GM12874 (cell line): ENCODE measurements around the gene CASTOR1.

Experiments used
- TF ChIP-seq, protein P1 (sequence below): IDR thresholded peaks from 2 replicates; pipeline ENCODE4 v1.5.1; 2011; ENCODE audit warnings: low read depth, mild to moderate bottlenecking, control low read depth, low read length, moderate library complexity; ENCODE audit not compliant: insufficient read depth

Gene CASTOR1

DNA sequence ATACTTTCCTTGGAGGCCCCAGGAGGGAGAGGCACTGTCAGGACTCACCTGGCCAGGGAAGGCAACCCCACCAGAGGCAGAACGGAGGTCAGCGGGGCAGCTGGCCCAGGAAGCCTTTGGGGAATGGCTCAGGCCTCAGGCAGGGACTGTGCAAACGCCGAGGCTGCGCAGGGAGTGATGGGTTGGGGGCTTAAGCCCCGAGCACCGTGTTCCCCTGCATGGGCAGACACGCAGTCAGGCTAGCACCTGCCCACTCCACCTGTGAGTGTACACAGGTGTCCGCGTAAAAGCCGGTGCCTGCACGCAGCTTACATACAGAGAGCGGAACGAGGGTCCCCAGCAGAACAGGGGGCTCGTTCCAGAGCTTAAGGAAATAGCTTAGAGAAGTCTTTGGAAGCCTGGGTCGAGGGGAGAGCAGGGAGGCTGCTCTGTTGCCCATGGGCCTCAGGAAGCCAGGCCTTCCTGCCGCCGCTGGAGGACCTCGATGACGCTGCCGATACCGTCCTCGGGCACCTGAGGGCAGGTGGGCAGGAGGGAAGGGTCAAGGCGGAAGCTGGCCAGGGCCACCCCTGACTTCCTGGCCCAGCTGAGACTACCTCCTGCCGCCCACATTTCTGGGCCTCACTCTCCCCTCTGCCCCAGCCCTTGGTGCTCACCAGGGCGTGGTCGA is 4.0 kb downstream of the CASTOR1 start:
- TF ChIP-seq, protein P1, sequence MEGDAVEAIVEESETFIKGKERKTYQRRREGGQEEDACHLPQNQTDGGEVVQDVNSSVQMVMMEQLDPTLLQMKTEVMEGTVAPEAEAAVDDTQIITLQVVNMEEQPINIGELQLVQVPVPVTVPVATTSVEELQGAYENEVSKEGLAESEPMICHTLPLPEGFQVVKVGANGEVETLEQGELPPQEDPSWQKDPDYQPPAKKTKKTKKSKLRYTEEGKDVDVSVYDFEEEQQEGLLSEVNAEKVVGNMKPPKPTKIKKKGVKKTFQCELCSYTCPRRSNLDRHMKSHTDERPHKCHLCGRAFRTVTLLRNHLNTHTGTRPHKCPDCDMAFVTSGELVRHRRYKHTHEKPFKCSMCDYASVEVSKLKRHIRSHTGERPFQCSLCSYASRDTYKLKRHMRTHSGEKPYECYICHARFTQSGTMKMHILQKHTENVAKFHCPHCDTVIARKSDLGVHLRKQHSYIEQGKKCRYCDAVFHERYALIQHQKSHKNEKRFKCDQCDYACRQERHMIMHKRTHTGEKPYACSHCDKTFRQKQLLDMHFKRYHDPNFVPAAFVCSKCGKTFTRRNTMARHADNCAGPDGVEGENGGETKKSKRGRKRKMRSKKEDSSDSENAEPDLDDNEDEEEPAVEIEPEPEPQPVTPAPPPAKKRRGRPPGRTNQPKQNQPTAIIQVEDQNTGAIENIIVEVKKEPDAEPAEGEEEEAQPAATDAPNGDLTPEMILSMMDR = no peak

DNA sequence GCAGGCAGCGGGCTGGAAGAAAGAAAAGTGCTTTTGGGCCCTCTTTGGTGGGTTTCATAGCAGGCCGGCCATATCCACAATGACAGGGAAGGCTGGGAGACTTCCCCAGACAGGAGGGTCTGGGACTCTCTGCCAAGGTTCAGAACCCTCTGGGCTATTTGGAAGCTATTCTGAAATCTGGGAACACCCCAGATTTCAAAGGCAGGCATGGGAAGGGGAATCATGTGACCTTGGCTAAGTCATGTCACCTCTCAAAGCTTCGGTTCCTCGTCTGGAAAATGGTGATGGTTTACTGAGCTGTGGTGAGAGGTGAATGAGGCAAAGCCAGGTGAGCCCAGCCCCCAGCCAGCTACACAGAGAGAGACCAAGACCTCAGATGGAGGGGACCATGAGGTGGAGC is 4.6 kb downstream of the CASTOR1 start:
- TF ChIP-seq, protein P1 = no peak

DNA sequence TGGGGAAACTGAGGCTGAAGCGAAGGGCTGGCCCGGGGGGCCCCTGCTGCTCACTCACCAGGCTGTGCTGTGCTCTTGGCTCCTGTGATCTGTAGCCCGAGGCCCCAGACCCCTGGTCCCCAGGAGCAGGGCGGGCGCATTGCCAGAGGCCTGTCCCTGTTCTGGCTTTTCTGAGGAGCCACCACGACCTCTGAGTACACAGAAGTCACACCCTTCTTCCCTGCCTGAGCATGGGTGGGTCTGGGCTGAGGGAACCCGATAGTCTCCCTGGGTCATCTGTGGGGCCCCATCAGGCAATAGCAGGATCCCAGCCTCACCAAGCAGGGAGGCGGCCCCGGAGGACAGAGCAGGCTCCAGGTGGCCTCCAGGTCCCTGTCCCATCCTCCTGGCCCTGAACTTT is 5.1 kb downstream of the CASTOR1 start:
- TF ChIP-seq, protein P1 = no peak

DNA sequence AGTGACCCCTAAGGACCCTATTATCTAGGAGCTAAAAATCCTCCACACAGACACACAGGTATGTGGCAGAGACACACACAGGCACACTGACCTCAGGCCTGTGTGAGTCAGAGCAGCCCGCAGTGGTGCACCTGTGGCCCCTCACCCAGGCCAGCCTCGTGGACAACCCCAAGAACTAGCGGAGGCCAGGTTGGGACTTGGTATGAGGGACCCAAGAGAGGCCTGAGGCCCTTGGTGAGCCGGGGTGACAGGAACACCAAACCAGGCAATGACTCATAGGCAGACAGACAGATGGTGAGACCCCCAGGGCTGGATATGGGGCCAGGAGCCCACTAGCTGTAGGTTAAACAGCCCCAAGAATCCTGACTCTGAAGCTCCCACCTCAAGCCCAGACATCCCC is 6.0 kb downstream of the CASTOR1 start:
- TF ChIP-seq, protein P1 = no peak

DNA sequence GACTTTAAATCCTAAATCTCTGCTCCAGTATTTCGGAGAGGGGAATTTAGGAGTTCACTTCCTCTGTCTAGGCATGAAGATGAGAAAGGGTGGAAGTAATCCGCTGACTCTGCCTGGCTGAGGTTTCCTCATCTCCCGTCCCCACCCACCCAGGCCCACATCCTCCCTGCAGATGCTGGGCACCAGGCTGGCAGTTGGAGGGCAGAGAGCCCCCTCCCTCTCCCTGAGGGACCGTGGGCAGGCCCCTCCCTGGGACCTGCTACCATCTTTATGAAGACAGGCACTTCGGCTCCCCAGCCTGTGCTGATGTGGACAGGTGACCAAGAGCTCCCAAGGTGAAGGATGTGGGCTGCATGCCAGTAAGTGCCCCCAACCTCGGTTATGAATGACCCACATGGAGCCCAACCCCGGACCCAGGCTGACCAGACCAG is 6.7 kb downstream of the CASTOR1 start:
- TF ChIP-seq, protein P1 = no peak

DNA sequence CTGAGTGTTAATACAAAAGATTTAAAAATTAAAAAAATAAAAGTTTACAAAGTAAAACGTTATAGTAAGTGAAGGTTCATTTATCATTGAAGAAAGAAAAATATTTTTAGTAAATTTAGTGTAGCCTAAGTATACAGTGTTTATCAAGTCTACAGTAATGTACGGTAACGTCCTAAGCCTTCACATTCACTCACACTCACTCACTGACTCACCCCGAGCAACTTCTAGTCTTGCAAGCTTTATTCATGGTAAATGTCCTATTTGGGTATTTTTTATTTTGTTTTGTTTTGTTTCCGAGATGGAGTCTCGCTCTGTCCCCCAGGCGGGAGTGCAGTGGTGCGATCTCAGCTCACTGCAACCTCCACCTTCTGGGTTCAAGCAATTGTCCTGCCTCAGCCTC is 8.8 kb downstream of the CASTOR1 start:
- TF ChIP-seq, protein P1 = no peak

DNA sequence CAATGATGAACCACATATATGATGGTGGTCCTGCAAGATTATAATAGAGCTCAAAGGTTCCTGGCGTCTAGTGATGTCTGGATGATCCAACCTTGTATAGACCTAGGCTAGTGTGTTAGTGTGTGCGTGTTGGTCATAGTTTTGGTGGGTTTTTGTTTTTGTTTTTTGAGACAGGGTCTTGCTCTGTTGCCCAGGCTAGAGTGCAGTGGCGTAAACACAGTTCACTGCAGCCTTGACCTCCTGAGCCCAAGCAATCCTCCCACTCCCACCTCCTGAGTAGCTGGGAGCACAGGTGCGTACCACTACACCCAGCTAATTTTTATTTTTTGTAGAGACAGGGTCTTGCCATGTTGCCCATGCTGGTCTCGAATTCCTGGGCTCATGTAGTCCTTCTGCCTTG is 9.4 kb downstream of the CASTOR1 start:
- TF ChIP-seq, protein P1 = no peak
